Heart left ventricle (tissue), 16 donors: ENCODE data around the gene OR2S2. TPM values are rescaled to one million over a fixed set of nuclear protein-coding genes. Genes with fewer than 3 reads are reported as not detected.
"Not testable (repeated sequence)": the region's sequence is repeated elsewhere in the genome, so short reads cannot be mapped to it uniquely, and the experiment has no call there.

ENCODE experiments used
- ATAC-seq, 4 donors: fragments of 200-7000 bp; cut with Tn5 transposase; one replicate each; pipeline ENCODE4 v1.9.1; 2020 to 2022; ENCODE audit warnings: moderate library complexity in 4 of 4, mild to moderate bottlenecking in 3 of 4, moderate number of reproducible peaks in 1 of 4
- DNase-seq, 5 donors: peaks; one replicate each; pipeline ENCODE4 v3.0.0-alpha.2; 2020
- H3K27ac ChIP-seq, 12 donors: fragments of 200-600 bp; sonication (generic) in 4 of 12; one replicate each; pipeline versions ENCODE4 v1.5.0 to v1.8.0; 2016 to 2022; ENCODE audit warnings: mild to moderate bottlenecking in 2 of 12
- H3K27me3 ChIP-seq, 9 donors: fragments of 200-600 bp; sonication (generic) in 2 of 9; one replicate each; pipeline versions ENCODE4 v1.5.1 to v1.8.0; 2016 to 2022; ENCODE audit warnings: mild to moderate bottlenecking in 3 of 9
- H3K36me3 ChIP-seq, 9 donors: fragments of 200-600 bp; sonication (generic) in 2 of 9; one replicate each; pipeline versions ENCODE4 v1.5.0 to v1.8.0; 2018 to 2022; ENCODE audit warnings: mild to moderate bottlenecking in 2 of 9
- H3K4me1 ChIP-seq, 12 donors: fragments of 200-600 bp; sonication (generic) in 4 of 12; one replicate each; pipeline versions ENCODE4 v1.5.0 to v1.8.0; 2016 to 2022; ENCODE audit warnings: mild to moderate bottlenecking in 3 of 12
- H3K4me3 ChIP-seq, 12 donors: fragments of 200-600 bp; sonication (generic) in 4 of 12; one replicate each; pipeline versions ENCODE4 v1.5.0 to v1.8.0; 2017 to 2022; ENCODE audit warnings: mild to moderate bottlenecking in 9 of 12, moderate library complexity in 4 of 12
- H3K9me3 ChIP-seq, 12 donors: fragments of 200-600 bp; sonication (generic) in 4 of 12; one replicate each; pipeline versions ENCODE4 v1.5.0 to v1.8.0; 2016 to 2022; ENCODE audit warnings: mild to moderate bottlenecking in 1 of 12
- CTCF ChIP-seq, 12 donors: fragments of 200-600 bp; sonication (generic) in 4 of 12; IDR thresholded peaks; one replicate each; pipeline versions ENCODE4 v1.5.0 to v1.8.0; 2018 to 2022; ENCODE audit warnings: antibody characterized with exemption in 12 of 12, mild to moderate bottlenecking in 5 of 12
- POLR2A ChIP-seq, 2 donors: fragments of 450-650 bp; IDR thresholded peaks; one replicate each; pipeline ENCODE4 v1.6.1; 2017; ENCODE audit warnings: antibody characterized with exemption in 2 of 2, mild to moderate bottlenecking in 2 of 2, moderate library complexity in 2 of 2
- WGBS, 4 donors: extraction: QIAGEN DNeasy Blood & Tissue Kit in 2 of 4; methylation state at CpG; one replicate each; pipeline versions ENCODE4 v1.1.5 to v1.1.7; 2013 to 2018; 5-methylcytosine and 5-hydroxymethylcytosine counted together
- intact Hi-C, 10 donors: fragments of 100-400 bp; cut with DNase I; formaldehyde crosslinking; loops; one replicate each; pipeline versions ENCODE4 v1.11.1 to v1.14.2; 2022
- polyA plus RNA-seq, 2 donors: library from polyadenylated mRNA; stranded (reverse); fragments of 200-250 nt; gene quantifications; one replicate each; pipeline ENCODE4 v1.2.3, GENCODE V29; 2013
- total RNA-seq, 9 donors: library from RNA; depleted of rRNA in 2 of 9; stranded (reverse); fragments of >200 nt in 2 of 9; fragmentation: NEBNext Ultra II Directional in 3 of 9; extraction: Animal tissue kit (Norgen Biotek cat#: 25700) in 3 of 9; gene quantifications; one replicate each; pipeline versions ENCODE4 v1.1.0 to v1.2.4, GENCODE V29; 2016 to 2023
- donor health status: ischemic (EF 13 %, LVEDD 7.1; RV severe dilation, severe dysfunction).
- donor health status: healthy with polysubstance abuse.
- donor health status: DM: no; HTN: yes; CAD: no.
- donor health status: DM: no; HTN: no; CAD: no.
- donor health status: ischemic (EF 25% LVEDD 6.9; RV normal size, moderate dysfunction).
- donor health status: ischemic (EF 25% LVEDD 5.7; RV mildly dilated, moderate dysfunction).
- donor health status: healthy.
- donor health status: DM: yes; HTN: yes; CAD: no.
- donor health status: ischemic (EF 35%, LVEDD 5.7; RV mildly dilated, moderate dysfunction).
- donor health status: nonischemic (EF 11% LVEDD 7.7; RV severe dilation, severe dysfunction).
- donor health status: DM: yes; HTN: yes; CAD: no.
- donor health status: PGD.
- donor health status: ischemic (EF 29% LVEDD 5.4; RV normal size, mild dysfunction).
- donor health status: nonischemic (EF 23%, LVEDD 6.1; RV moderate dilation, normal function).

OR2S2 gene
- total and polyA plus RNA-seq, 11 donors: not detected

DNA sequence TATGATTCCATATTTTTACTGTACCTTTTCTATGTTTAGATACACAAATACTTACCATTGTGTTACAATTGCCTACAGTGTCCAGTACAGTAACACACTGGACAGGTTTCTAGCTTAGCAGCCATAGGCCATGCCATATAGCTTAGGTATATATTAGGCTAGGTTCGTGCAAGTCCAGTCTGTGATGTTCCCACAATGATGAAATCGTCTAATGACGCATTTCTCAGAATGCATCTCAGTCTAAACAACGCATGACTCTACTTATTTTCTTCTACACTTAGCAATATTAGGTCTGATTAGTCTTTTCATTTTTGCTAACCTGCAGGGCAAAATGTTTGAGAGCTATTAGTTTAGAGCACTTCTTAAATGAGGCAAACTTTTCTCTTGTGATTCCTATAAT is 22.7 kb downstream of the OR2S2 start:
- no peaks in the 10 kb centered on the region for H3K36me3 ChIP-seq
- TF ChIP-seq CTCF (IDR thresholded peaks at IDR 0.05) (no peak), POLR2A (IDR thresholded peaks at IDR 0.05) (no peak)
- peaks cover 0 to 16% (median 0%) of the 10 kb centered on the region in 12 donors for H3K4me1 ChIP-seq
- ATAC-seq: no peak
- no peak for DNase-seq
- peaks cover 0 to 3% (median 0%) of the 10 kb centered on the region in 12 donors for H3K9me3 ChIP-seq
- no peak overlapping the region for H3K4me3 ChIP-seq
- no peaks in the 10 kb centered on the region for H3K27me3 ChIP-seq
- intact Hi-C loops: no loop called here
- no peak overlapping the region for H3K27ac ChIP-seq
- 95 to 98% (median 97%) methylated on average over 4 of the region's 4 CpGs for WGBS, 4 donors

GRCh38 chr9:35934069-35934468 is 23.9 kb downstream of the OR2S2 start:
- DNase-seq, H3K4me3 ChIP-seq, H3K27me3 ChIP-seq, H3K27ac ChIP-seq, intact Hi-C loops, H3K36me3 ChIP-seq, ATAC-seq, H3K9me3 ChIP-seq: not testable (repeated sequence)
- H3K4me1 ChIP-seq: peaks cover 0 to 16% (median 0%) of the 10 kb centered on the region in 12 donors
- WGBS, 4 donors: 91 to 97% (median 96%) methylated on average over 6 of the region's 6 CpGs

DNA sequence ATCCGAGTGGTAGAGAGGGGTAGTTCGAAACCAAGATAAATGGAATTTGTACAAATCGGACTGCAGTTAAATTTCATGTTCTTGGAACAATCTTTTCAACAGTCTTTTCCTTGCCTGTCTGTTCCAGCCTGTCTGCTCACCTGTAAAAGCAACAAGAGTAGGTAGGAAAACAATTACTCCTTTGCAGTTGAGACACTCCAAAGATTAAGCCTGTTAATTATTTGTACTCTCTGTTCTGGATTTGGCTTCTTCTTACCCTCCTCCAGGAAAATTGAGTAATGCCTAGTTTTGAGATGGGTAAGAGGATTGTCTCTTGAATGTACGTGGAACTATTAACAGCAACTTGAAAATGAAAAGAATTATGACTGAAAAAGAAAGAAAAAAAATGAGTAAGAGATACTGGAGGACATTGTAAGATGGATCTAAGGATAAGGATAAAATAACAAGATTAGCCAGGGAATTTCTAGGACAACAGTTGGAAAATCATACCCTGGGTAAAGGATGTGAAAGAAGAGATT is 24.3 kb downstream of the OR2S2 start:
- ATAC-seq: no peak
- peaks cover 0 to 16% (median 0%) of the 10 kb centered on the region in 12 donors for H3K4me1 ChIP-seq
- no peaks in the 10 kb centered on the region for H3K36me3 ChIP-seq
- WGBS, 4 donors: 87 to 91% (median 87%) methylated on average over 4 of the region's 4 CpGs
- intact Hi-C loops: no loop called here
- peaks cover 0 to 3% (median 0%) of the 10 kb centered on the region in 12 donors for H3K9me3 ChIP-seq
- H3K4me3 ChIP-seq: no peak overlapping the region
- no peak for DNase-seq
- H3K27ac ChIP-seq: no peak overlapping the region
- H3K27me3 ChIP-seq: no peaks in the 10 kb centered on the region
- TF ChIP-seq POLR2A (IDR thresholded peaks at IDR 0.05) (no peak), CTCF (IDR thresholded peaks at IDR 0.05) (no peak)

DNA sequence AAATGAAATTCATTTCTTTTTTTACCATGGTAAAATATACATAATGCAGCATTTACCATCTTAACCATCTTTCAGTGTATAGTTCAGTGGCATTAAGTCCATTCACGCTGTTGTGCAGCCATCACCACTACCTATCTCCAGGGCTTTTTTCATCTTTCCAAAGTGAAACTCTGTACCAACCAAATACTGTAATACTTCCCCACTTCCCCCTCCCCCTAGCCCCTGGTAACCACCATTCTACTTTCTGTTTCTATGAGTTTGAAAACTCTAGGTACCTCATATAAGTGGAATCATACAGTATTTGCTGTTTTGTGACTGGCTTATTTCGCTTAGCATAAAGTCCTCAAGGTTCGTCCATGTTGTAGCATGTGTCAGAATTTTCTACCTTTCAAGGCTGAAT is 25.2 kb downstream of the OR2S2 start:
- Histone ChIP-seq H3K36me3 (no peaks in the 10 kb centered on the region), H3K4me3 (no peak overlapping the region), H3K4me1 (peaks cover 0 to 13% (median 0%) of the 10 kb centered on the region in 12 donors), H3K27ac (no peak overlapping the region), H3K9me3 (peaks cover 0 to 3% (median 0%) of the 10 kb centered on the region in 12 donors), H3K27me3 (no peaks in the 10 kb centered on the region)
- ATAC-seq: no peak
- no peak for DNase-seq
- intact Hi-C loops: no loop called here
- 90 to 96% (median 95%) methylated on average over 3 of the region's 3 CpGs for WGBS, 4 donors
- TF ChIP-seq CTCF (IDR thresholded peaks at IDR 0.05) (no peak), POLR2A (IDR thresholded peaks at IDR 0.05) (no peak)

DNA sequence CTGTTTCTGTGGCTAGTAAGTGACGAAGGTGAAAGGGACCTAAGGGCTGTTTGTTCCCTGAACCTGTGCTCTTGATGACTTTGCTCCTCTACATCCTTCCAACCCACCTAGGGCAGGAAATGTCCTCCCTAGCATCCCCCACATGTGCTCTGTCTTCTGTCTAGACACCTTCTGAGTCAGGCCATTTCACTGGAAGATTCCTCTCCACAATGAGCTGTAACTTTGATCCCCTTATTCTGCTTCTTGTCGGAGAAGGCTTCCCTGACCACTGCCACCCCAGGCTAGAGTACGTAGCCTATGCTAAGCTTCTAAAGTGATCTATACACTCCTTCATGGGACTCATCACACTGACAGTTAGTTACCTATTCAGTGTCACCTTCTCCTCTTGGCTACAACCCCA is 27.0 kb downstream of the OR2S2 start:
- Histone ChIP-seq H3K27ac (no peak overlapping the region), H3K9me3 (no peaks in the 10 kb centered on the region), H3K36me3 (no peaks in the 10 kb centered on the region), H3K4me1 (peaks cover 0 to 13% (median 0%) of the 10 kb centered on the region in 12 donors), H3K4me3 (no peak overlapping the region), H3K27me3 (no peaks in the 10 kb centered on the region)
- ATAC-seq (no peak), DNase-seq (no peak)
- 89 to 95% (median 92%) methylated on average over 3 of the region's 3 CpGs for WGBS, 4 donors
- TF ChIP-seq CTCF (IDR thresholded peaks at IDR 0.05) (no peak), POLR2A (IDR thresholded peaks at IDR 0.05) (no peak)
- intact Hi-C loops: no loop called here
